WERI-Rb-1 (cell line): ENCODE results near the gene FBXW12.
A peak's percentile ranks its signal among the peaks of the same experiment; 100 is the strongest.
"Not testable (repeated sequence)": the region's sequence is repeated elsewhere in the genome, so short reads cannot be mapped to it uniquely, and the experiment has no call there.

Experiments used
- DNase-seq: peaks from one replicate; pipeline ENCODE4 v3.0.0-alpha.2; 2020
- H3K27ac ChIP-seq: fragments of 250-450 bp; sonication (Bioruptor Pico); 2 replicates; pipeline ENCODE4 v1.5.1; 2020; ENCODE audit warnings: mild to moderate bottlenecking, moderate library complexity
- H3K27me3 ChIP-seq: fragments of 250-450 bp; sonication (Bioruptor Pico); 2 replicates; pipeline ENCODE4 v1.5.1; 2021; ENCODE audit warnings: mild to moderate bottlenecking, low read depth, moderate library complexity; ENCODE audit not compliant: insufficient read depth, severe bottlenecking
- H3K36me3 ChIP-seq: fragments of 250-450 bp; sonication (Bioruptor Pico); 2 replicates; pipeline ENCODE4 v1.5.1; 2020; ENCODE audit warnings: mild to moderate bottlenecking, moderate library complexity
- H3K4me3 ChIP-seq: 2 replicates; pipeline ENCODE4 v1.5.1; 2011; ENCODE audit warnings: low read depth, mild to moderate bottlenecking, control low read depth, low read length
- H3K9me3 ChIP-seq: fragments of 250-450 bp; sonication (Bioruptor Pico); 2 replicates; pipeline ENCODE4 v1.5.1; 2021; ENCODE audit warnings: mild to moderate bottlenecking, moderate library complexity; ENCODE audit not compliant: severe bottlenecking
- TF ChIP-seq, protein P1 (sequence below): IDR thresholded peaks from 2 replicates; pipeline ENCODE4 v1.5.1; 2011; ENCODE audit warnings: low read depth, mild to moderate bottlenecking, control low read depth, inconsistent platforms, low read length

FBXW12 gene

DNA sequence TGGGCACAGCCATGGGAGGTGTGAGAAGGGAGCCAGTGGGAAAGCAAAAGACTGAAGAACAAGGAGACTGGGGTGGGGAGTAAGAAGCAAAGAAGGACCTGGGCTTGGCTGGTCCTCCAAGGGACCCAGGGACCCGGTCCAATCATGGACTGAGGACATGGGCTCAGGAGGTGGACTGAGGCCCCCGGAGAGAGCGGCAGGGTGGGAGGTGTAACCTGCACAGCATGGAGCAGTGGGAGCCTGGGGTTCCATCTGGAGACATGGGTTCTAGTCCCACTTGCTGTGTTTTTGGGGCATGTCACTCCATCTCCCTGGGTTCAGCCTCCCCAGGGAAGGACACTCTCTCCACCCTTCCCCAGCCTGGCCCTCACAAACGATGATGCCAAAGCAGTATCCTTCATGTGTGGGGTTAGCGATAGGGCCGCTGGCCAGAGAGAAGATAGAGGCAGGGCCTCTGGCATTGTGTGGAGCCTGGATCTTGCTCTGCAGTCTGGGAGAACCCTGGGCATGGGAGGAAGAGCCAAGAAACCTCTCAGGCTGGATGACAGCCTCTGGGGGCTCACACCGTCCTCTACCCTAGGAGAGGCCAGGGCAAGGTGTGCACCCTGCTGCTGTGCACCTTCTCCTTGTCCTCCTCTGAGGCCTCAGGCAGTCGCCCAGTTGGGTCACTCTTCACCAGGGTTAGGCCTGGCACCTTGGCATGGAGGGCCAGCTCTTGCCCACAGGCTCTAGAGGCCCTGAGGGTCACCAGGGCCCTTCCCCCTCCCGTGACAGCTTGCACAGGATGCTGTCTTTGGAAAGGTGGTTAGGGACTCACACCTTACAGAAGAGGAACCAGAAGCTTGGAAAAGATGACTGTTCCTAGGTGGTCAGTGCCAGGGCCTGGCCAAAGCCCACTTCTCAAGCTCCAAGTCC, 26.0 kb downstream of the FBXW12 start:
- peak; percentile 4 for DNase-seq
- Histone ChIP-seq H3K27me3 (no peaks in the 10 kb centered on the region), H3K4me3 (no peak overlapping the region), H3K36me3 (no peaks in the 10 kb centered on the region; the same call in none of the 2 replicates), H3K9me3 (no peaks in the 10 kb centered on the region), H3K27ac (no peak overlapping the region)
- TF ChIP-seq, protein P1, sequence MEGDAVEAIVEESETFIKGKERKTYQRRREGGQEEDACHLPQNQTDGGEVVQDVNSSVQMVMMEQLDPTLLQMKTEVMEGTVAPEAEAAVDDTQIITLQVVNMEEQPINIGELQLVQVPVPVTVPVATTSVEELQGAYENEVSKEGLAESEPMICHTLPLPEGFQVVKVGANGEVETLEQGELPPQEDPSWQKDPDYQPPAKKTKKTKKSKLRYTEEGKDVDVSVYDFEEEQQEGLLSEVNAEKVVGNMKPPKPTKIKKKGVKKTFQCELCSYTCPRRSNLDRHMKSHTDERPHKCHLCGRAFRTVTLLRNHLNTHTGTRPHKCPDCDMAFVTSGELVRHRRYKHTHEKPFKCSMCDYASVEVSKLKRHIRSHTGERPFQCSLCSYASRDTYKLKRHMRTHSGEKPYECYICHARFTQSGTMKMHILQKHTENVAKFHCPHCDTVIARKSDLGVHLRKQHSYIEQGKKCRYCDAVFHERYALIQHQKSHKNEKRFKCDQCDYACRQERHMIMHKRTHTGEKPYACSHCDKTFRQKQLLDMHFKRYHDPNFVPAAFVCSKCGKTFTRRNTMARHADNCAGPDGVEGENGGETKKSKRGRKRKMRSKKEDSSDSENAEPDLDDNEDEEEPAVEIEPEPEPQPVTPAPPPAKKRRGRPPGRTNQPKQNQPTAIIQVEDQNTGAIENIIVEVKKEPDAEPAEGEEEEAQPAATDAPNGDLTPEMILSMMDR, result no peak

DNA sequence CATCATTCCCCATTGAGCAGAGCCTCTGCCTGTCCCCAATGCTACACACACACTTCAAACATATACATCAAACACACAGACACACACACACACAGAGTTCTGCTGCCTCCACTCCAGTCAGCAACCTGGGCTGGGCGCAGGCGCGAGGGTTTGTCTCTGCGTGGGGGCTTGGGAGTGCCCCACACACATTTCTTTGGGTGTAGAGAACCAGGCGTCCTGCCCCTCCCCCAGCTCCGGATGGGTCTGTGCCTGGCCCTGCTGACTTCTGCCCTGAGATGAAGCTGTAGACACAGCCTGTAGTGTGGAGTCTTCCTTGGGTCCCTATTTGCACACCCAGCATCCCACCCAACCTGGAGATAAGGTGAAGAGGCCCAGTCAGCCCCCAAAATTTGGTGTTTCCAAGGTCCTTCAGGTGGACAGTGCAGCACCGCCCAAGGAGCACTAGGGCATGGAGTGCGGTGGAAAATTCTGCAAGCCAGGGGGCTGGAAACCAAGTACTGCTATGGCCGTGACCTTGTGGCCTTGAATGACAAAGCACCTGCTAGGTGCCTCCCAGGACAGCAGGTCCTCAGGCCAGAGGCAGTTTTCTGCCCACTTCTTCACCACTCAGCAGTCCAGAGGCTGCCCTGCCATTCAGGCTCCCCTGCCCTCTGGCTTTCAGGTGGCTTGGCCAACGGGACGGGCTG, 26.8 kb downstream of the FBXW12 start:
- Histone ChIP-seq H3K36me3 (peaks cover 5% of the 10 kb centered on the region), H3K9me3 (no peaks in the 10 kb centered on the region), H3K27me3 (no peaks in the 10 kb centered on the region), H3K4me3 (no peak overlapping the region), H3K27ac (no peak overlapping the region)
- DNase-seq, result peak; percentile 6
- TF ChIP-seq, protein P1, result no peak

GRCh38 chr3:48399387-48400172, 27.6 kb downstream of the FBXW12 start:
- Histone ChIP-seq H3K27ac (no peak overlapping the region), H3K9me3 (no peaks in the 10 kb centered on the region), H3K4me3 (no peak overlapping the region), H3K36me3 (peaks cover 12% of the 10 kb centered on the region), H3K27me3 (no peaks in the 10 kb centered on the region)
- DNase-seq, result peak; percentile 10
- TF ChIP-seq, protein P1, result no peak

GRCh38 chr3:48400824-48401433, 28.9 kb downstream of the FBXW12 start:
- H3K4me3 ChIP-seq, result no peak overlapping the region
- no peaks in the 10 kb centered on the region for H3K9me3 ChIP-seq
- no peak overlapping the region for H3K27ac ChIP-seq
- no peaks in the 10 kb centered on the region for H3K27me3 ChIP-seq
- TF ChIP-seq, protein P1, result peak; percentile 69
- DNase-seq, result peak; percentile 55
- H3K36me3 ChIP-seq, result peaks cover 23% of the 10 kb centered on the region

DNA sequence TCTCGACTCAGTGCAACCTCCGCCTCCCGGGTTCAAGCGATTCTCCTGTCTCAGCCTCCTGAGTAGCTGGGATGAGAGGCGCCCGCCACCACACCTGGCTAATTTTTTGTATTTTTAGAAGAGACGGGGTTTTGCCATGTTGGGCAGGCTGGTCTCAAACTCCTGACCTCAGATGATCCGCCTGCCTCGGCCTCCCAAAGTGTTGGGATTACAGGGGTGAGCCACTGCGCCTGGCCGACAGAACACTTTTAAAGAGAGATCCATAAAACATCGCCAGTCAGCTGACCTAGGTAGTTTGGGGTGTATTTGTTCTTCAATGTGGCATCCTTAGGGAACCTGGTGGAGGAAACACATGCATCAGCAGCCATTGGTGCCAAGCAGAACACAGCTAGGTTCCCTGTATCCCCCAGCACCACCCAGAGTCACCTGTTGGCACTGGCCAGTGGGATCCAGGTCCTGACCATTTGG, 29.4 kb downstream of the FBXW12 start:
- not testable (repeated sequence) for H3K27ac ChIP-seq
- H3K36me3 ChIP-seq, result peaks cover 28% of the 10 kb centered on the region

More for the DNA sequence above, 29.4 kb downstream of the FBXW12 start:
- not testable (repeated sequence) for H3K27me3 ChIP-seq, H3K9me3 ChIP-seq, H3K4me3 ChIP-seq, DNase-seq
